GM10266 (cell line): Measurements from ENCODE around the gene ACSS1.

ENCODE experiments used
- DNase-seq: peaks from one replicate; pipeline ENCODE4 v3.0.0; 2012; ENCODE audit errors: extremely low spot score
- TF ChIP-seq, protein P1 (sequence below): IDR thresholded peaks from 2 replicates; pipeline ENCODE4 v1.5.1; 2012; ENCODE audit warnings: mild to moderate bottlenecking, low read depth; ENCODE audit not compliant: control insufficient read depth, insufficient read depth; ENCODE audit errors: missing control alignments

ACSS1 gene

DNA sequence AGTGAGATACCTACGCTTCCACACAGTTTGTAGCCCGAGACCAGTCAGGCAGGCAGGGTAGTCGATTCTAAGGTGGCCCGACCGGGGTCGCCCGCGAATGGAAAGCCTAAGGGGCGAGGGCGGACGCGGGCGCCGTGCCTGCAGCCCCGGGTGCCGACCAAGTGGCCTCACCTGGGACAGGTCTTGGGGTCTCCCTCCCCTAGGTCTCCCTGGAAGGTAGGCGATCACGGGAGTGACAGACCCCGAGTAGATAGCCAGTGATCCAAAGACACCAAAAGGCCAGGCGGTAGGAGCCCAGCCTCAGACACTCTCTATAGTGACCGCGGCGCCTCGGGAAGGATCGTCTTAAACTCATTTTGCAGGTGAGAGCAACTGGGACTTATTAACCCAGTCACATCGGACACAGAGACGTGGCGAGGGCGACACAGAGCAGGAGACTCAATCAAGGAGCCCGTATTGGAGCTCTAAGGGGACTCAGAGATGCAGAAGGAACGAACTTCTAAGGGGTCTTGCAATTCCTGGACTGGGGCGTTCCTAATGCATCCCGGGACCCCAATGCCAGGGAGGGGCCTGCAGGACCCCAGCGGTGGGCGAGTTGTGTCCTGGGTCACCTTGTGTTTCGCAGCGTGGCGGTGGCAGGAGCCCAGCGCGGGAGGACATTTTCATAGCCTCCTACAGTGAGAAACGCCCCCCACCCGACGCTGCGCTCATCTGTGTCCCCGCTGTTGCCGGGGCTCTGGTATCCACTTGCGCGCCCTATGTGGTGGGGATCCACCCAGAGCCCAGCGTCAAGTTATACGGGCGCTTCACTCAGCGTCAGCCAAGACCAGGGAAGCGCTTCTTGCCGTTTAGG lies 26.1 kb upstream of the ACSS1 start:
- TF ChIP-seq, protein P1, sequence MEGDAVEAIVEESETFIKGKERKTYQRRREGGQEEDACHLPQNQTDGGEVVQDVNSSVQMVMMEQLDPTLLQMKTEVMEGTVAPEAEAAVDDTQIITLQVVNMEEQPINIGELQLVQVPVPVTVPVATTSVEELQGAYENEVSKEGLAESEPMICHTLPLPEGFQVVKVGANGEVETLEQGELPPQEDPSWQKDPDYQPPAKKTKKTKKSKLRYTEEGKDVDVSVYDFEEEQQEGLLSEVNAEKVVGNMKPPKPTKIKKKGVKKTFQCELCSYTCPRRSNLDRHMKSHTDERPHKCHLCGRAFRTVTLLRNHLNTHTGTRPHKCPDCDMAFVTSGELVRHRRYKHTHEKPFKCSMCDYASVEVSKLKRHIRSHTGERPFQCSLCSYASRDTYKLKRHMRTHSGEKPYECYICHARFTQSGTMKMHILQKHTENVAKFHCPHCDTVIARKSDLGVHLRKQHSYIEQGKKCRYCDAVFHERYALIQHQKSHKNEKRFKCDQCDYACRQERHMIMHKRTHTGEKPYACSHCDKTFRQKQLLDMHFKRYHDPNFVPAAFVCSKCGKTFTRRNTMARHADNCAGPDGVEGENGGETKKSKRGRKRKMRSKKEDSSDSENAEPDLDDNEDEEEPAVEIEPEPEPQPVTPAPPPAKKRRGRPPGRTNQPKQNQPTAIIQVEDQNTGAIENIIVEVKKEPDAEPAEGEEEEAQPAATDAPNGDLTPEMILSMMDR, result no peak
- DNase-seq, result peak; percentile 25

DNA sequence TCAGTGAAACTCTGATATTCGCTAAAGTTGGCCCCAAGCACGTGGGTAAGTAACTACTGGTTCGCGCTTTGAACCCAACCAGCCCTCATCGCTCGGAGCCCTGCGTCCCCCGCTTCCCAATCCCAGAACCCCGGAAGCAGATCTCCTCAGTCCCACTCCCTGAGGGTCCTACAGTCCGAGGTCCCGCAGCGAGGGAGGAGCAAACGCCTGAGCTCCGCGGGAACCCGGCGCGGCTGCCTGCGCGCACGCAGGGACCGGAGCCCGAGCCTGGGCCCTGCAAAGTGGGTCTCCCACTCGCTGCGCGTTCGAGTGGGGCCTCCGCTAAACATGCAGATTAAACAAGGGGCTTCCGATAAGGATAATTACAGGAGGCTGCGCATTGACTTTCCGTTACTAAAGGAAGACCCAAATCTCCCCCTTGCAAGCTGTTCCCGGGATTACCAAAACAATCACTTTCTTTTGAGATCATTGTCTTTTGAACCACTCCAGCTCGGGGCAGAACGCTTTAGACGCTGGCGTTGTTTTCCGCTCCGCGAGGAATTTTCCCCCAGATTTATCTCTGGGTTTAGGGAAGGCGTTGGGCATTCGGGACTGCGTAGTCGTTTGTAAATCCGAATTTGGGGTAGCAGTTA lies 25.3 kb upstream of the ACSS1 start:
- peak; percentile 24 for DNase-seq
- TF ChIP-seq, protein P1, result no peak

DNA sequence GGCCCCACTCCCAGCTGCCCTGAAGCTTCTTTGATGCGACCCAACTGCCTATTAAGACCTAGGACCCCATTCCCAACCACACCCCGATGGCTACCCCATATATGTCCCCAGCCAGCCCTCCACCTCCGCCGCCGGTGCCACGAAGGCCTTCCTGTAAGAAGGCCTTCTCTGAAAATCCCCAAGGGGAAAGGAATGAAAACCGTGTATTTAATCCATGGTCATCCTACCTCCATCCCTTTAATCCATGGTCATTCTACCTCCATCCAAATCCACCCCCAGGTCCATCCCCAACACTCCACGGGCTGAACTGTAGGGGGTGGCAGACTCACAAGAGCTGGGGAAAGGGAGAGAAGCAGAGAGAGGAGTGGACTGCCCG lies 24.5 kb upstream of the ACSS1 start:
- TF ChIP-seq, protein P1, result no peak
- DNase-seq, result peak; percentile 44

DNA sequence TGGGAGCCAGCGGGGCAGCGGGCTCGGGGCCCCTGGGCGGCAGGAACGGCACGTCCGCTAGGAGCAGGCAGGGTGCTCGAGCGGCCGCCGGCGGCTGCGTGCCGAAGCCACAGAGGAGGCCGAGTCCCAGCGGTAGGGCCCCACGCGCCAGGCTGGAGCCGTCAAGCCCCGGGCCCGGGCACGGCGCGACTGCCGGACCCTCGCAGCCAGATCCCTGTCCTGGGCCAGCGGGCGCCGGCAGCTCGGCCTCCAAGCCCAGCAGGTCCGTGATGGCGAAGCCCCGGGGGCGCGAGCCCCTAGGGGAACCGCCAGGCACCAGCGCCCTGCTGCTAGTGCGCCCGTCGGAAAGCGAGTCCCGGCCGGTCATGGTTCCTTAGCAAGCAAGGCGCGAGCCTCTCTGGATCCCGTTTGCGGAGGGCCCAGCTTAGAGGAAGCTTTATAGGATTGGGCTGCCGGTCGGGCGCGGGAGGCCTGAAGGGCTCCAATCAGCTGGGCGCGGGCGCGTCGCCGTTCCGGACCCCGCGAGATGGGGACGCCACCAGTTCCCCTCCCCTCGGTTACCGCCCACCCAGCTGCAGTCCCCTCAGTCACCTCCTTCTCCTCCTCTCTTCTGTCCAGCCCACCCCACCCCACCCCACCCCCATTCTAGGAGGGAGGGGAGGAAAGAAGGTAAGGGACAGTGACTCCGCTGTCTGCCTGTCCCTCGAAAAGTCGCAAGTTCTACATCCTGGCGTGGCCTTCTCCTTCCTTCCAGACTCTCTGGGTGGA lies 24.0 kb upstream of the ACSS1 start, which contains the start of gene VSX1:
TSS of gene VSX1 (minus strand) at position 412 of the 768 bp plus-strand sequence. CDS start at position 367, 45 bp downstream.
- DNase-seq, result peak; percentile 39
- TF ChIP-seq, protein P1, result no peak

DNA sequence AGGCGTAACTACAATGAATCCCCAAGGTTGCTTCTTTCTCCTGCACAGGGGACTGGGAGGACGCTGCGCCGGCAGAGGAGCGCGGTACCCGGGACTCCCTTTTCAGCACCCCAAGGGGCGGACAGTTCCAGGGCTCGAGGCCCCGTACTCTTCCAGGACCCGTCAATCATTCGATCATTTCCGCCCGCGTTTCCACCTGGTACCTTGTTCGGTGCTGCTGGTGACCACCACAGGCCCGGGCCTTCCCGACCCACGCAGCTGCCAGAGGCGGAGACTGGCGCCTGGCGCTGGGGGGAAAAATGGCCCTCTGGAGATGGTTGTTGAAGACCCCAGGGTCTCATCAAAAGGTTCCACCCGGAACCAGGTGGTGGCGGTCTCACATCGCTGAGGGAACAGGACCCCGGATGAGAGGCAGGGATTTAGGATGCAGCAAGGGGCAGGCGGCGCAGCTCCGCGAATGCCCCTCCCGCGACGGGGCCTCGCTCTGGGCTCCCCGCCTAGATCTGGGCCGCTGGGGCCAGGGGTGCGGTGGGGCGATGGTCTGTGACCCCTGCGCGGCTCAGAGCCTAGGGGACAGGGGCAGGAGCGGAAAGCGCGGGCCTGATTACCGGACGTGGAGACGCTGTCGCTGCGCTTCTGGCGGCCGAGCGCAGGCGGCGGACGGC lies 23.3 kb upstream of the ACSS1 start:
- DNase-seq, result peak; percentile 52
- TF ChIP-seq, protein P1, result no peak

DNA sequence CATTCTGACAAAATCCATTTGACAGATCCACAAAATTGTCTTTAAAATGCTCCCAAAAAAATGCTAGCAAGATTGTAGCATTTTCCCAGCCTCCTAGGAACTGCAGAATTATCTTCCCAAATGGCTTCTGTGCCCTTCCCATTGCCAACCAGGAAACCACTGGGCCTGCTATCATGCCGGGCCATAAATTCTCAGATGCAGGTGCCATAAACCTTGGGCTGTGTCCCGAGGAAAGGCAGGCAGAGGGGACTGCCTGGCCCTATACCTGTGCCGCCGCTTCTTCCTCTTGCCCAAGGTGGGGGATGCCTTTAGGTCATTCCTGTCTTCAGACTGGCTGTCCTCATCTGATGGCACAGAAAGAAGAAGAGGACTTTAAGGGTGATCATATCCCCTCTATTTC lies 21.2 kb upstream of the ACSS1 start:
- DNase-seq, result no peak
- TF ChIP-seq, protein P1, result no peak
